ENCODE measurements around the gene MYO5B.

Gene MYO5B

GRCh38 chr18:50117863-50118262 lies 77.1 kb downstream of the MYO5B start:
- Histone ChIP-seq H4K20me1 (ENCODE audit: insufficient read depth, low read length) (no peaks in the 10 kb centered on the region), H3K79me2 (ENCODE audit: low read length) (peaks cover 64% of the 10 kb centered on the region), H3K4me2 (ENCODE audit: low read depth, low read length) (no peak overlapping the region), H3K9me2 (replicated peaks; ENCODE audit: insufficient read depth, low read length) (no peaks in the 10 kb centered on the region), H3F3A (ENCODE audit: insufficient read depth, low read length) (no peaks in the 10 kb centered on the region), H3K9ac (ENCODE audit: low read length) (no peak overlapping the region), H3K36me3 (replicated peaks; ENCODE audit: insufficient read depth, low read length) (no peaks in the 10 kb centered on the region), H3K9me3 (replicated peaks; ENCODE audit: insufficient read depth, low read length) (no peaks in the 10 kb centered on the region), H2AFZ (ENCODE audit: low read length) (no peak overlapping the region), H3K27ac (ENCODE audit: low read length) (no peak overlapping the region), H3K4me3 (ENCODE audit: low read length) (no peak overlapping the region), H3K4me1 (ENCODE audit: low read length) (peaks cover 2% of the 10 kb centered on the region; the same call in 1 of the 2 replicates), H3K27me3 (replicated peaks; ENCODE audit: insufficient read depth, low read length) (no peaks in the 10 kb centered on the region)
- TF ChIP-seq CTCF (IDR thresholded peaks at IDR 0.05; ENCODE audit: low read length): no peak
- no peak for TF ChIP-seq EZH2phosphoT487 (IDR thresholded peaks at IDR 0.05; ENCODE audit: low read length)
- no peak for TF ChIP-seq EZH2 (optimal IDR thresholded peaks at IDR 0.05; ENCODE audit: low read depth, low read length)
- no peak for DNase-seq

GRCh38 chr18:50115095-50115494 lies 79.9 kb downstream of the MYO5B start:
- Histone ChIP-seq H3K4me1 (ENCODE audit: low read length) (no peaks in the 10 kb centered on the region), H2AFZ (ENCODE audit: low read length) (no peak overlapping the region), H3K9me2 (replicated peaks; ENCODE audit: insufficient read depth, low read length) (no peaks in the 10 kb centered on the region), H3K4me2 (ENCODE audit: low read depth, low read length) (no peak overlapping the region), H3K9me3 (replicated peaks; ENCODE audit: insufficient read depth, low read length) (no peaks in the 10 kb centered on the region), H3F3A (ENCODE audit: insufficient read depth, low read length) (no peaks in the 10 kb centered on the region), H3K9ac (ENCODE audit: low read length) (no peak overlapping the region), H4K20me1 (ENCODE audit: insufficient read depth, low read length) (no peaks in the 10 kb centered on the region), H3K27ac (ENCODE audit: low read length) (no peak overlapping the region), H3K36me3 (replicated peaks; ENCODE audit: insufficient read depth, low read length) (no peaks in the 10 kb centered on the region), H3K4me3 (ENCODE audit: low read length) (no peak overlapping the region), H3K79me2 (ENCODE audit: low read length) (peaks cover 76% of the 10 kb centered on the region), H3K27me3 (replicated peaks; ENCODE audit: insufficient read depth, low read length) (no peaks in the 10 kb centered on the region)
- TF ChIP-seq EZH2phosphoT487 (IDR thresholded peaks at IDR 0.05; ENCODE audit: low read length) (no peak), CTCF (IDR thresholded peaks at IDR 0.05; ENCODE audit: low read length) (no peak), EZH2 (optimal IDR thresholded peaks at IDR 0.05; ENCODE audit: low read depth, low read length) (no peak)
- DNase-seq: no peak

- Histone ChIP-seq H4K20me1 (ENCODE audit: insufficient read depth, low read length) (no peaks in the 10 kb centered on the region), H3K79me2 (ENCODE audit: low read length) (peaks cover 78% of the 10 kb centered on the region), H3K9me2 (replicated peaks; ENCODE audit: insufficient read depth, low read length) (no peaks in the 10 kb centered on the region), H2AFZ (ENCODE audit: low read length) (no peak overlapping the region), H3K27me3 (replicated peaks; ENCODE audit: insufficient read depth, low read length) (no peaks in the 10 kb centered on the region), H3K36me3 (replicated peaks; ENCODE audit: insufficient read depth, low read length) (no peaks in the 10 kb centered on the region), H3F3A (ENCODE audit: insufficient read depth, low read length) (no peaks in the 10 kb centered on the region), H3K4me1 (ENCODE audit: low read length) (no peaks in the 10 kb centered on the region), H3K27ac (ENCODE audit: low read length) (no peak overlapping the region), H3K4me3 (ENCODE audit: low read length) (no peak overlapping the region), H3K9me3 (replicated peaks; ENCODE audit: insufficient read depth, low read length) (no peaks in the 10 kb centered on the region), H3K4me2 (ENCODE audit: low read depth, low read length) (no peak overlapping the region), H3K9ac (ENCODE audit: low read length) (no peak overlapping the region)
- no peak for TF ChIP-seq EZH2phosphoT487 (IDR thresholded peaks at IDR 0.05; ENCODE audit: low read length)
- no peak for DNase-seq
Observed at GRCh38 chr18:50114448-50114847, 80.5 kb downstream of the MYO5B start.

GRCh38 chr18:50113726-50114125 lies 81.2 kb downstream of the MYO5B start:
- Histone ChIP-seq H4K20me1 (ENCODE audit: insufficient read depth, low read length) (no peaks in the 10 kb centered on the region), H3K36me3 (replicated peaks; ENCODE audit: insufficient read depth, low read length) (no peaks in the 10 kb centered on the region), H3K4me1 (ENCODE audit: low read length) (no peaks in the 10 kb centered on the region), H3K4me3 (ENCODE audit: low read length) (no peak overlapping the region), H3K9me3 (replicated peaks; ENCODE audit: insufficient read depth, low read length) (no peaks in the 10 kb centered on the region), H3K9me2 (replicated peaks; ENCODE audit: insufficient read depth, low read length) (no peaks in the 10 kb centered on the region), H3K9ac (ENCODE audit: low read length) (no peak overlapping the region), H3K27me3 (replicated peaks; ENCODE audit: insufficient read depth, low read length) (no peaks in the 10 kb centered on the region), H3F3A (ENCODE audit: insufficient read depth, low read length) (no peaks in the 10 kb centered on the region), H3K27ac (ENCODE audit: low read length) (no peak overlapping the region), H2AFZ (ENCODE audit: low read length) (no peak overlapping the region), H3K4me2 (ENCODE audit: low read depth, low read length) (no peak overlapping the region), H3K79me2 (ENCODE audit: low read length) (peaks cover 78% of the 10 kb centered on the region)
- no peak for TF ChIP-seq EZH2 (optimal IDR thresholded peaks at IDR 0.05; ENCODE audit: low read depth, low read length)
- TF ChIP-seq CTCF (IDR thresholded peaks at IDR 0.05; ENCODE audit: low read length): no peak
- no peak for TF ChIP-seq EZH2phosphoT487 (IDR thresholded peaks at IDR 0.05; ENCODE audit: low read length)
- DNase-seq: no peak
